Measurements from ENCODE around the gene GNAT3. TPM values are rescaled to one million over a fixed set of nuclear protein-coding genes. Genes with fewer than 3 reads are reported as not detected.

The GNAT3 gene
- not detected for polyA plus RNA-seq (ENCODE audit: insufficient read length in 3 of 3)
- long read RNA-seq, donor 1 = 0 reads
- long read RNA-seq, donor 2 = 0 reads
- long read RNA-seq, donor 3 = 0 reads
- long read RNA-seq, donor 4 = 0 reads
- long read RNA-seq, donor 5 = 0 reads
- long read RNA-seq, donor 6 = 0 reads
- long read RNA-seq, donor 7, partial matches to known transcripts = 18 of 18 reads
- long read RNA-seq, donor 7, other reads (novel, unspliced or antisense) = 0 of 18 reads
- long read RNA-seq, donor 8 = 0 reads
- long read RNA-seq, donor 9, partial matches to known transcripts = 10 of 10 reads
- long read RNA-seq, donor 9, other reads (novel, unspliced or antisense) = 0 of 10 reads
- long read RNA-seq, donor 10 = 0 reads
- long read RNA-seq, donor 11 = 0 reads
- long read RNA-seq, donor 12 = 0 reads
- long read RNA-seq, donor 13 = 0 reads
- long read RNA-seq, donor 14 = 0 reads
- long read RNA-seq, donor 15 = 0 reads
- long read RNA-seq, donor 16 = 0 reads

DNA sequence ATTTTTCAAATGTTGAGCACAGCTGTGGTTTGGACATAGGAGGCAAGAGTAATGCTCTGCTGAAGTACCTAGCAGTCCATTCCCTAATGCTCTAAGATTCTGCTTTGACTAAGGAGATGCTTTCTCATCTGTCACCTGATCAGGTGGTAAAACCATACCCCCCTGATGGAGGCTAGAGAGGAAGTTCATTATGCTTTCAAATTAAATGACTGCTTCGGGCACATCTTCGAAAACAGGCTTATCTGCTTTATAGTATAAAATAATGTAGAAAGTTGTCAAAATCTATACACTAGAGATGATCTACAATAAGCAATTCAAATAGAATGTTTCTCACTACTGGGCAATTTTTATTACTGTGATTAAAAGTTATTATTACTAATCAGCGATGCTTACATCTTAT, at the start of gene GNAT3:
Gene GNAT3 (minus strand): TSS at position 101 of the 400 bp plus-strand sequence. CDS start 138 bp downstream, outside the sequence.
- no peak for DNase-seq

DNA sequence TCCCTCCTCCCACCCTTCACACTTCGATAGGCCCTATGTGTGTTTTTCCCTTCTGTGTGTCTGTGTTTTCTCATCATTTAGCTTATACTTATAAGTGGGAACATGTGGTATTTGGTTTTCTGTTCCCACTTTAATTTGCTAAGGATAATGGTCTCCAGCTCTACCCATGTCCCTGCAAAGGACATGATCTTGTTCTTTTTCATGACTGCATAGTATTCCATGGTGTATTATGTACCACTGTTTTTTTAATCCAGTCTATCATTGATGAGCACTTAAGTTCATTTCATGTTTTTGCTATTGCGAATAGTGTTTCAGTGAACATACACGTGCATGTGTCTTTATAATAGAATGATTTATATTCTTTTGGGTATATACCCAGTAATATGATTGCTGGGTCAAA, 46.3 kb upstream of the GNAT3 start:
- no peak for DNase-seq

DNA sequence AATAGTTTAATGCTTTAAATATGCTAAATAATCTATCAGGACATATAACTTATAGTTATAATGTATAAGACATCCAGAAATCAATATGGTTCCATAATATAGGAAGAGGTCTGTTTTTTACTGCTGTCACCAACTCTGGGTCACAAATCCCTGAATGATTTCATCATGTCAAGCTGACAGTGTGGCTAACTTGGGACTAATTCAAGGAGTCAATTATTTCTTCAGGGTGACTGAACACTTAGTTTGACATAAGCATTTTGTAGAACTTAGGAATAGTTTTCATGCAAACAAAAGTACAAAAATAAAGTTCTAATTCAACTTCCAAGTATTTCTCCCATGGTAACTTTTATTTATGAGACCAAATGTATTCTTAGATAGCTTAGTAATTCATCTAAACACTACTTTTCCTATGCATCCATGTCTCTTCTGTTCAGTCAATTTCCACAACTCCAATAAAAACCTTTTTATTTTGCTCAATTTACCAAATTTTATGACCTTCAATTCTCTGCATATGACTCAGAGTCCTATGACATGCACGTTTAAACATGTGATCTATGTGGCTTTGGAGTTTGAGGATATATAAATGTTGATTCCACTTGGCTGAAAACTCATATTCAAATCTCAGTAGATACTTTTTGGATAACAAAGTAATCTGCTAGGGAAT, 40.3 kb upstream of the GNAT3 start:
- DNase-seq = no peak

DNA sequence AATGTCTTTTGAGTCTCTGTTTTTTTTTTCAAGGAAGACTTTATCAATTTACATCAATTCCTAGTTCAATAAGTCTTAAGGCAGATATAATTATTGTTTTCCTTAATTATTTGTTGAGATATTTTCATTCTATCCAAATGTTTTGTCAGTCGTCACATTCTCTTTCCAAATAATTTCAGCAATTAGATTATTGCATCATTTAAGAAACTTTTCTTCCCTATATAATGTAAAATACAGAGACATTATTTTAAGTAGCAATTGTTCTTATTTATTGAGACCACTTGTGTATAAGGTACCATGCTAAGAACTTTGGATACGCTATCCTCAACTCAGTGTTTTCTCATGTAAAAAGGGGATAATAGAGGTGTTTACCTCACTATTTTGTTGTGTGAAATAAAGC, 38.1 kb upstream of the GNAT3 start:
- no peak for DNase-seq

DNA sequence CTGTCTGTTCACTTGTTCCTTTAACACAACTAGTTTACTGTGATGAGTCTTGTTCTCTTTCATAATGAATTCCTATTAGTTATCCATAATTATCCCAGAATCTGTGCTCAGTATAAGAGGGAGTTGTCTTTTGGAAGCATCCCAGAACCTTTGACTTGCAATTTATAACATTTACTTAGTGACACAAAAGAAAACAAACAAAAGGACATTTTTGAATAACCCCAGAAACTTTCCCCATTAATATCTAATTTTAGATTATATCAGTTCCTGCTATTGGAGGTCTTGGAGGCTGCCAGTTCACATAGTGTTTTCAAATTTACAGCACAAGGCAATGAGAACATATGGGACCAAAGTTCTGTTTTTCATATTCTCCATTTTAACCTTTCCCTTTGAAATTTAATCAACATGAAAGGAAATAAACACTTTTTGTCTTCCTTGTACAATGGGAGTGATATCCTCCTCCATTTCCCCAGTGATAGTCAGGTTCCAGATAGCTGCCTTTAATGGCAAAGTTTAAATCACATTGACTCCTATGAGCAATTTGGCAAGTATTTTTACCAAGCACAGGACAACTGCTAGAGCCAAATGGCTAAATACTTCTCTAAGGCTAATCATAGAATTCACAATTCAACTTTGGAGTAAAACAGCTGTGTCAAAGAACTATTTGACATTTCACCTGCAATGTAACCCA, 37.1 kb upstream of the GNAT3 start:
- no peak for DNase-seq

DNA sequence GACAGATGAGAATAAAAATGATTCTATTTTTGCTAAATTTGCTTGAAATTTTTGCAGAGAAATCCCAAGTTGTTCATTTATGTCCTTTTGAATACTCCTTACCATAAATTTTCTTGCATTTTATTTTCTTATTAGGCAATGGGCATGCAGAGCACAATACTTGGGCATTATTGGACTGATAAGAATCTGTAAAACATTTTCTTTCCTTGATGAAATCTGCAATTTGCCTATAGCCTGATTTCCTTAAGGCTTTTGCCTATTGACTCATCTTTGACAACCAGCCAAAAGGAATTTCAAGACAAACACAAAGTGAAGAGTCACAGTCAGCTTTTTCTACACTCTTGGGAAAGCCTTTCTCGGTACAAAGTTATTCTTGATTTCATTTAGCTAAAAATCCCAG, 30.5 kb upstream of the GNAT3 start:
- DNase-seq = no peak

DNA sequence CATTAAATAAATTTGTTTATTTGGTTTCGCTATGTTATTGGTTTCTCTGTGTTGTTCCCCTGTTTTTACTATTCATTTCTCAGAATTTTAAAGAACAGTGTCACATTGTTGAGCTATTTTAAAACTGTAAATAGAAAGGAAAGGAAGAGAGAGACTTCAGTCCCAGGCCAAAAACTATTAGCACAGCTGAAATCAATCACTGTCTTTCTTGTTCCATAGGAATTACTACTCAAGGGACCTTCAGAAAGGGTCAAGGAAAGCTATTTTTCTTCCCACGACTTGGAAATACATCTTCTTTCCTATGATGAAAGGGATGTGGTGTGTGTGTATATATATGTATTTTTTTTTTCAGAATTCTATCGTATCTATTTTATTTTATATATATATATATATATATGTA, 29.0 kb upstream of the GNAT3 start:
- DNase-seq = peak; percentile 37

DNA sequence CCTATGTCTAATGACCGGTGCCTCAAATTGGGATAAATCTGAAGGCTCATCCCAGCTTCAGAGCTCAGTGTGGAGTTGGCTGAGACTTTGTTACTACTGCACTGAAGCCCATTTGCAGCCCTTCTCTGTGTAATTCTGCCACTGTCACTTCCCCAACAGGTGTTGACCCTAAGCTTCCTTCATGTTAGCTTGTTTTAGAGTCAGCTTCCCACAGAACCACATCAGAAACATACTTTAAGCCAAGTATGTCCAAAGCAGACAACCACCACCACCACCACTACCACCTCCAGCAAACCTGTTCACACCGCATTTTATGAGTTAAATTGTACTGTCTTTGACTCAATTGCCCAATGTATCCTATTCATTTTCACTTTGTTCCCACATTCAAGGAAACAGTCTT, 25.2 kb upstream of the GNAT3 start:
- no peak for DNase-seq

DNA sequence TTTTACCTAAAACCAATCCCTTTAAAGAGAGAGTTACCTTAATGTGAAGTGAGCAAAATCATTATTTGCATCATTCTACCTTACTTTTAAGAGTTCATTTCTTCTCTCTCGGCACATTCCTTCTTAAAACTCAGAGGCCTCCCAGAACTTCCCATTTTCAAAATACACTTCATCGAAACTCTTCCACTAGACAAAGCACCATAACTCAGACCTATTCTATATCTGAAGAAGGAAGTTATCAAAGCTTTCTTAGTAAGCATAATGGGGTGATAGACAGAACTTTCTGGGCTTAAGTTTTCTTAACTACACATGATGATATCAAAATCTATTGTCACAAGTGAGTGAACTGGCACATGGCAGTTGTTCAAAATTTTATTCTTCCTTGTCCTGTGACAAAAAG, 24.6 kb upstream of the GNAT3 start:
- DNase-seq = no peak

DNA sequence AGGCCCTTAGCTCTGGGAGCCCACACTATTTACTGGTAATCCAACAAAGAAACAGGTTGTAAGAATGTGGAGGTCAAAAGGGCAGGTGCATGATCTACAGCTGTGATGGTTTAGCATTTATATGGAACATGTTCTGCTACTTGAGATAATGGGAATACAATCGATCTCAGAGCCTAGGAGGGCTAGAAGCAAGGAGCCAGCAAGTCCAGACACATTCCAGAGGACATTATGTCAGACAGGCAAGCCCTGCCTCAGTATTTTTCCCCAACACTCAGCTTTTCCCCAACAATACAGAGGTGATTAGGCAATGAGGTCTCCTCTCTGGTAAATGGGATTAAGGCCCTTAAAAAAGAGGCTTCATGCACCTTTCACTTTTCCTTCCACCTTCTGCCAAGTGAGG, 21.4 kb upstream of the GNAT3 start:
- no peak for DNase-seq

DNA sequence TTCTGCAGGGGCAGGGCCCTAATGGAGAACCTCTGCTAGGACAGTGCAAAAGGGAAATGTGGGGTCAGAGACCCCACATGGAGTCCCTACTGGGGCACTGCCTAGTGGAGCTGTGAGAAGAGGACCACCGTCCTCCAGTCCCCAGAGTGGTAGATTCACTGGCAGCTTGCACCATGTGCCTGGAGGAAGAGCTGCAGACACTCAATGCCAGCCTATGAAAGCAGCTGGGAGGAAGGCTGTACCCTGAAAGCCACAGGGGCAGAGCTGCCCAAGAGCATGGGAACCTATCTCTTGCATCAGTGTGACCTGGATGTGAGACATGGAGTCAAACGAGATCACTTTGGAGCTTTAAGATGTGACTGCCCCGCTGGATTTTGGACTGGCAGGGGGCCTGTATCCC, 20.3 kb upstream of the GNAT3 start:
- DNase-seq = no peak

DNA sequence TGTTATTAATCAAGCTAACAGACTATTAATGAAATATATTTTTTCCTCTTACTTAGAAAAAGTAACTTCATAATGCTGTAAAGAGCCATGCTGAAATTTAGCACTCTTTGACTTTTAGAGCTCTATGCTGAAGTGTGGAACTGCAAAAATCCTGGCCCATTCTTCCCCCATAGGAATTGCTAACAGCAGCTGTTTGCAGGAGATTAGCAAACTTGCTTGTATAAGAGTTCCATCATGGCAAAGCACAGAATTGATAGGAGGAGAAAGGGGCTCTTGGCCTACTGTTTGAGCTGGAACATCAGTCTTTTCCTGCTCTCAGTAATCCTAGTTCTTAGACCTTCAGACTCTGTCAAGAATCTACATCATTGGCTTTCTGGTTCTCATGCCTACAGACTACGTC, 18.3 kb upstream of the GNAT3 start:
- DNase-seq = no peak

DNA sequence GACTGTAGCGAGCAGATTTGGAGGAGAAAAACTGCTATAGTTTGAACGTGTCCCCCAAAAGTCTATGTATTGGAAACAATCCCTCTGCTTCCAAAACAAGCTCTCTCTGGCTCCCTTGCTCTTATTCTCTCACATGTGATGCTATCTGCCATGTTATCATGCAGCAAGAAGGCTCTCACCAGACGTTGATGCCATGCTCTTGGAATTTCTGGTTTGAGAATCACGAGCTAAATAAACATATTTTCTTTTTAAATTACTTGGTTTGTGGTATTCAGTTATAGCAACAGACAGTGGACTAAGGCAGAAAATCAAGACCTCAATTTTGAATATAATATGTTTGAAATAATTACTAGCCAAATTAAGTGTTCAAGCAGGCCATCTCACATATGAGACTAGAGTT, 17.5 kb upstream of the GNAT3 start:
- DNase-seq = no peak

DNA sequence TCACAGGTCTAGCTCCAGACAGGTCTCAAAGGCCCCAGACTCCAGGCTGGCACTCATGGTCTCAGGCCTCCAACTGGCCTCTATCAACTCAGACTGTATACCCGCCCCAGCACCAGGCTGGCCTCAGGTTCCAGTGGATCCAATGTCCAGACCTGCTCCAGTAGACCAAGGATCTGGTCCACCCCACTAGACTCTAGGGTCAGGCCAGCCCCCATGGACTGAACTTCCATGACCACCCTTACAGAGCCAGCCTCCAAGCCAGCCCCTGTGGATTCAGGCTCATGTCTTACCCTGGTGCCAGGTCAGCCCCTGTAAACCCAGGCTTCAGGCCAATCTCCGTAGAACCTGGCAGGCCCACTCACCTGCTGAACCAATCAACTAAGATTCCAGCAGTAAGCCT, 16.8 kb upstream of the GNAT3 start:
- DNase-seq = no peak

DNA sequence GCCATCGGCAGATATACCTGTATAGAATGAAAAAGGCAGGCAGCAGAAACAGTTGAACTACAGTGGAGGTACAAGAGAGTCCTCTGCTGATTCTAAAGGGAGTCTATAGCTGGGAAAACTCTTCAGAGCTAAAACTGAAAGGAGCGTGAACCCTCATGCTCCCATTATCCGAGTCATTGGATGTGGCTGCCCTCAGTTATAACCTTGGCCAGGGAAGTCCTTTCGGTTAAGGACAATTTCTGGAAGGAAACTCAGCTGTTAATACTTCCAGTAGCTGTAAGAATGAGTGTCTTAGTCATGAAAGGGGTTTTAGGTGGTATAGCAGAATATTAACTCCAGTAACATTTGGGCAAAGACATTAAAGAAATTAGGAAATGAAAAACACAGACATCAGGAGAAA, 14.6 kb upstream of the GNAT3 start:
- no peak for DNase-seq

DNA sequence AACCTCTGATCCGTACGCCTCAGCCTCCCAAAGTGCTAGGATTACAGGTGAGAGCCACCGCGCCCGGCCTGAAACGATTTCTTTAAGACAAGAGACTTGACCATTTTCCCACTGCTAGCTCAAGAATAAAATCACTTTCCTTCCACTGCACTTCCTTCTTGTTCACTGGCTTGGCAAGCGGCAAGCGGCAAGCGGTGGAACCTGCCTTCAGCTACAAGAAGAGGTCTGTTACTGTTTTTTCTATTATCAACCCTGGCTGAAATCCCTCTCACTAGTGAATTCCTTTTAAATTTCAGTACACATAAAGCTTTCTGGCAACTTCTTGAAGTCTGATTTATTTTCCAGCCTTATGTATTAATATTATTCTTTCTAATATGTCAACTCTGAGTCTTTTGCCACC, 12.8 kb upstream of the GNAT3 start:
- no peak for DNase-seq

DNA sequence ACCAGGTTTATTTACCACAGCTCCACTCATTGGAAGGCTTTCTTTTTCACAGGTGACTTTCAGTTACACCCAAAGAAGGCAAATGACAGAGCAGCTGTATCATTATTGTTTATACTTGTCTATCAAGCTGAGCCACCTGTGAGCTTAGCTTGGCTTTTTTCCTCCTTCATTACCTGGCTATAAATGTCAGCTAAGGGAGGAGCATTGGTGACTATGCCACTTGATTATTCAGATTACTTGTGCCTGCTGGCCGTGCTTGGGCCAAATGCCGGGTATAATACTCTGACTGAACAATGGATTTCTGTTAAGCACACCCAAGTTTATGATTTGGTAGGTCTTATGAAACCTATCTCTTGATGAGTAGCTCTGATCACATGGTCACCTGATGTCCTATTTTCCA, 9.9 kb upstream of the GNAT3 start:
- no peak for DNase-seq

DNA sequence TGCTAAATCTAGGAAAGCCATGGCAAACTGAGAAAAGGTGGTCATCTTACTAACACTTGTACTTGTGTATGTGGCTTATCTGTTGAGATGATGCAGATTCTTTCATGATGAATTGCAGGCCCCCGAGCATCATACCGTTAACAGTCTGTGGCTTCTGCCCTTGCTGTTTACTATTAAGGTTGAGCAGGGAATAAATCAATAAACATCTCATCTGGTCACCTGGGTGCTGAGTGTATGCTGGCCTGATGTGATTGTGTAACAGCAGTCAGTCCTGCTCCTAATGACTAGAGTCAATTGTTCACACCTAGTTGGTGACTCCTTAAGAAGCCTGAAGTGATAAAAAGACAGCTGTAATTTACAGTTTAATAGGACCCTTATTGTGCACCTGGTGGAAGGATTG, 8.3 kb upstream of the GNAT3 start:
- no peak for DNase-seq

DNA sequence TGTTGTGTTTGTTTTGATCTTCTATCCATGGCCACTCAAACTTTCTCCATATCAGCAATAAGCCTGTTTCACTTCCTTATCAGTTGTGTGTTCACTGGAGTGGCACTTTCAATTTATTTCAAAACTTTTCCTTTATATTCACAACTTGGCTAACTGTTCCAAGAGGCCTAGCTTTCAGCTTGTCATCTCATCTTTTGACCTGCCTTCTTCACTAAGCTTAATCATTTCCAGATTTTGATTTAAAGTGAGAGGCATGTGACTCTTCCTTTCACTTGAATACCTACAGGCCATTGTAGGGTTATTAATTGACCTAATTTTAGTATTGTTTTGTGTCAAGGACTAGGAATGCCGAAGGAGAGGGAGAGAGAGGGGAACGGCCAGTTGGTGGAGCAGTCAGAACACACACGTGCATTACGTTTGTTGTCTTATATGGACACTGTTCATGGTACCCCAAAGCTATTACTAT, 5.5 kb upstream of the GNAT3 start:
- no peak for DNase-seq

DNA sequence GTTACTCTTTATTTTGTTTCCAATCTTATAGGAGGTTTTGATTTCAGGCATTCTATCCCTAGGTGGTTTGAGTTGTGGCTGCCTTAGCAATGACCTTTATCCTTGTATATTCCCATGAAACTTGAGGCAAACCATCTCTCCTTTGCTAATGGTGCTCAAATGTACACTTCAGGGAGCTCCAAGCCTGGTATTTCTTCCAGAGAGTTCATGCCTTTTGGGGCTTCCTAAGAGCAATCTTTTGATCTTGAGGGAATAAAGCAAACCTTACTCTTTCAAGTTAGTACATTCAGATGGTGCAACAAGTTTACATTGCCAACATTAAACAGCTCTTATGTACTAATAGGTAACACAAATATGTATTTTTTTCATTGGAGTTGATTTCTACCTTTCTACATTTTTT, 3.4 kb upstream of the GNAT3 start:
- no peak for DNase-seq

DNA sequence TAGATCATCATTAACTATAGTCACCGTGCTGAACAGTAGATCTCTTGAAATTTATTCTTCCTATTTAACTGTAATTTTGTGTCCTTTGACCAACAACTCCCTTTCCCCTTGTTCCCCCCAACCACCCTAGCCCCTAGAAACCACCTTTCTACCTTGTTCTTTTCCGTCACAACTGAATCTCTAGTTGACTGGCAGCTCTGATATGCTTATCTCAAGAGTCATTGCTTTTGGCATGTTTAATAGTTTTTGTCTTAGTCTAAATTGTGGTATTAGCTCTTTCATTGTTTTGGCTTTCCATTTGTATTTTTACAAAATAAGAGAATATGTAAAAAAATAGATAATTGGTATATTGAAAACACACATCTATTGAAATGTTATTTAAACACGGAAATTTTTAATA, 1.8 kb downstream of the GNAT3 start:
- DNase-seq = no peak

DNA sequence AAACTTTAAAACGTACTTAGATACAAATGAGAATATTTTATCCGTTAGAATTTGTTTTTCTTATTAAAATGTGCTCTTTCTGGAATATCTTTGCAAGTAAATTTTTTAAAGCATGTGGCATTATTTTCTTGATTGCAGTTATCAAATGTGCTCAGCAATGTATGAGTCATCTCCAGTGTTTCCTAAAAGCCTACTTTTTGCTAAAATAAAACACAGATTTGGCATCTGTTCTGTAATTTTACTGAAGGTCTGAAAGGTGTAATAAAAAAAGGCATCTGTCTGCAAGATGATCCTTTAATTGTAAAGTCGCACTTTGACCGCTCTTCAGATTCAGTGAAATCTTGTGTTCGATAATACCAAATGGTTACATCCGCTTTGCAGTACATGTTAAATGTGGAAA, 3.4 kb downstream of the GNAT3 start:
- no peak for DNase-seq
